SJCRH30 (cell line): ENCODE data around the gene PDK2. TPM values are rescaled to one million over a fixed set of nuclear protein-coding genes. Genes with fewer than 3 reads are reported as not detected.

Source experiments
- DNase-seq, 2 experiments: peaks; one replicate each; pipeline ENCODE4 v3.0.0-alpha.2; 2015 to 2020
- H3K27ac ChIP-seq: fragments of 250-450 bp; sonication (Bioruptor Pico); 2 replicates; pipeline ENCODE4 v1.5.1; 2020; ENCODE audit warnings: mild to moderate bottlenecking, moderate library complexity
- H3K27me3 ChIP-seq: fragments of 250-450 bp; sonication (Bioruptor Pico); 2 replicates; pipeline ENCODE4 v1.5.1; 2020; ENCODE audit warnings: mild to moderate bottlenecking, moderate library complexity
- H3K36me3 ChIP-seq: fragments of 250-450 bp; sonication (Bioruptor Pico); 2 replicates; pipeline ENCODE4 v1.5.1; 2020; ENCODE audit warnings: mild to moderate bottlenecking, moderate library complexity
- H3K4me1 ChIP-seq: fragments of 250-450 bp; sonication (Bioruptor Pico); 2 replicates; pipeline ENCODE4 v1.5.1; 2020; ENCODE audit warnings: mild to moderate bottlenecking, moderate library complexity
- H3K4me3 ChIP-seq: fragments of 250-450 bp; sonication (Bioruptor Pico); 2 replicates; pipeline ENCODE4 v1.5.1; 2020; ENCODE audit warnings: mild to moderate bottlenecking, moderate library complexity
- H3K9me3 ChIP-seq: fragments of 250-450 bp; sonication (Bioruptor Pico); replicated peaks from 2 replicates; pipeline ENCODE4 v1.5.1; 2020; ENCODE audit warnings: mild to moderate bottlenecking, moderate library complexity
- total RNA-seq: library from RNA; depleted of rRNA; stranded (reverse); fragments of >200 nt; shearing (Covaris generic); gene quantifications from 2 replicates; pipeline ENCODE4 v1.2.3, GENCODE V29; 2014; rRNA removed

PDK2 gene
- total RNA-seq, 1 experiment from 2014 or later, result 12.5 TPM

GRCh38 chr17:50153650-50154575, 58.8 kb downstream of the PDK2 start:
- H3K4me3 ChIP-seq, result no peak overlapping the region
- no peaks in the 10 kb centered on the region for H3K36me3 ChIP-seq
- peak in 1 of 2 experiments; percentile 43 for DNase-seq
- no peaks in the 10 kb centered on the region for H3K9me3 ChIP-seq
- H3K27ac ChIP-seq, result no peak overlapping the region
- no peaks in the 10 kb centered on the region for H3K27me3 ChIP-seq
- 0 out of 2 replicates have a peak, but pooled peaks cover 5% of the 10 kb centered on the region for H3K4me1 ChIP-seq

- H3K9me3 ChIP-seq, result no peaks in the 10 kb centered on the region
- no peaks in the 10 kb centered on the region for H3K27me3 ChIP-seq
- H3K36me3 ChIP-seq, result no peaks in the 10 kb centered on the region
- H3K4me1 ChIP-seq, result 0 out of 2 replicates have a peak, but pooled peaks cover 5% of the 10 kb centered on the region
- no peak overlapping the region for H3K4me3 ChIP-seq
- no peak for DNase-seq
- H3K27ac ChIP-seq, result no peak overlapping the region
These were observed 59.5 kb downstream of the PDK2 start for GRCh38 chr17:50154604-50155003.

DNA sequence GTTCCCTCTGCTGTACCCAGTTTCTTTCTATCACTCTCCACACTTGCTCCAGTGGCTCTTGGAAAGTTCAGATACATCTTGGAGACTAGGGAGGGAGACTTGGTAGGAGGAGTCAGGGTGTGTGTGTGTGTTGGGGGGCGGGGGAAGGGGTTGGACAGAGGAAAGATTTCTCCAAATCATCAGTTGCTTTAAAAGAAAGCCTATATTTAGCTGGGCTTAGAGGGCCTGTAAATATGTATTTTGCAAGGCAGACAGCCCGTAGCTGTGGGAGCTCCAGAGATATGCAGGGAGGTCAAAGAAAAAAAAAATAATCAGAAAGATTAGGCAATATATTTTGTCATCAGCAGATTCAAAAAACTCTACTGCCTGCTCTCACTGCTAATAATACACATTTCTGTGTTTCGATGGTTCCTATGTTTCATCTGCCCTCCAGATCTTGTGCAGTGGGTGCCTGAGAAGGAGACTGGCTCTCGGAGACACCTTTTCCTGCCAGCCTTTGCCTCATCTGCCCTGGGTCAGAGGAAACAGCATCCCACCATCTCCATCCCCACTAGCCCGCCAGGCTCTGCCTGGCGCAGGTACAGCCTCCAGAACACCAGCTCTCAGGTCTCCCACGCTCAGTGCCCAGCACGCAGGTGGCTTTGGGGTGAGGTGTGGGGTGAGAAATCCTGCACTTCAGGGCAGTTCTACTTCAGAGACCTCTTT, 60.1 kb downstream of the PDK2 start:
- 0 out of 2 replicates have a peak, but pooled peaks cover 5% of the 10 kb centered on the region for H3K4me1 ChIP-seq
- no peaks in the 10 kb centered on the region for H3K27me3 ChIP-seq
- DNase-seq, result no peak
- H3K27ac ChIP-seq, result no peak overlapping the region
- H3K9me3 ChIP-seq, result no peaks in the 10 kb centered on the region
- H3K36me3 ChIP-seq, result no peaks in the 10 kb centered on the region
- no peak overlapping the region for H3K4me3 ChIP-seq

DNA sequence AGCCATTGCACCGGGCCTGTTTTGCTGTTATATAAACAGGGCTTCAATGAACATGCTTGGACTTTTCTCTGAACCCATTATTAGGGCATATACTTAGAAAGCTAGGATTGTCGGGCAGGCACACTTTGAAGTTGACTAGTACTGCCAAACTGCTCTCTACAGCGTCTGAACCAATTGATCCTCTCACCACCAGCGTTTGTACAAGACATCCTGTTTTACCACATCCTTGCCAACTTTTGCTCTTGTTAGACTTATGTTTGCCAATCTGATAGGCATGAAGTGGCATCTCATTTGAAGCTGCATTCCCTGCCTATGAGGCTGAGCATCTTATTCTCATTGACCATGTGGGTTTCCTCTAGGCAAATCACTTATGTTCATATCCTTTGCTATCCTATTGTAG, 62.7 kb downstream of the PDK2 start:
- Histone ChIP-seq H3K4me3 (no peak overlapping the region), H3K27me3 (no peaks in the 10 kb centered on the region), H3K27ac (no peak overlapping the region), H3K9me3 (no peaks in the 10 kb centered on the region), H3K36me3 (no peaks in the 10 kb centered on the region), H3K4me1 (peaks cover 7% of the 10 kb centered on the region)
- no peak for DNase-seq

GRCh38 chr17:50161023-50161910, 66.1 kb downstream of the PDK2 start:
- Histone ChIP-seq H3K4me3 (peak overlapping the region; percentile 53), H3K27ac (peak overlapping the region; percentile 16; the same call in 1 of the 2 replicates), H3K4me1 (peaks cover 12% of the 10 kb centered on the region), H3K9me3 (no peaks in the 10 kb centered on the region), H3K36me3 (no peaks in the 10 kb centered on the region), H3K27me3 (no peaks in the 10 kb centered on the region)
- DNase-seq, result peak; percentile 90 to 94

Other genes with a start within 250 kb of the PDK2 start
- gene TAC4, start 247.3 kb upstream of the PDK2 start, total RNA-seq, result not detected in 2 replicates
- 0.10 and 0.34 TPM in 2 replicates for gene DLX4, start 126.2 kb upstream of the PDK2 start, total RNA-seq
- gene DLX3, start 100.1 kb upstream of the PDK2 start, total RNA-seq, result not detected in 2 replicates
- gene ITGA3, start 39.2 kb upstream of the PDK2 start, total RNA-seq, result 2.9 and 3.7 TPM in 2 replicates
- 2.4 and 3.1 TPM in 2 replicates for gene SAMD14, start 34.8 kb downstream of the PDK2 start, total RNA-seq
- gene PPP1R9B, start 55.3 kb downstream of the PDK2 start, total RNA-seq, result 32.1 TPM in 2 replicates
- 43.2 and 43.4 TPM in 2 replicates for gene SGCA, start 70.7 kb downstream of the PDK2 start, total RNA-seq
- 4.2 and 4.4 TPM in 2 replicates for gene COL1A1, start 106.3 kb downstream of the PDK2 start, total RNA-seq
- not detected in 2 replicates for gene TMEM92, start 179.1 kb downstream of the PDK2 start, total RNA-seq